GM23248 (cell line): ENCODE results near the gene FBXW4.

Source experiments
- EZH2 ChIP-seq: fragments of 200-600 bp; sonication (generic); IDR thresholded peaks from 2 replicates; pipeline ENCODE4 v1.6.1; 2018; ENCODE audit warnings: antibody characterized with exemption, mild to moderate bottlenecking; ENCODE audit not compliant: insufficient read depth, poor library complexity, severe bottlenecking
- EZH2phosphoT487 ChIP-seq: fragments of 200-600 bp; sonication (generic); IDR thresholded peaks from 2 replicates; pipeline ENCODE4 v1.6.1; 2018; ENCODE audit warnings: antibody characterized with exemption, moderate library complexity, mild to moderate bottlenecking, low read depth; ENCODE audit not compliant: insufficient read depth

DNA sequence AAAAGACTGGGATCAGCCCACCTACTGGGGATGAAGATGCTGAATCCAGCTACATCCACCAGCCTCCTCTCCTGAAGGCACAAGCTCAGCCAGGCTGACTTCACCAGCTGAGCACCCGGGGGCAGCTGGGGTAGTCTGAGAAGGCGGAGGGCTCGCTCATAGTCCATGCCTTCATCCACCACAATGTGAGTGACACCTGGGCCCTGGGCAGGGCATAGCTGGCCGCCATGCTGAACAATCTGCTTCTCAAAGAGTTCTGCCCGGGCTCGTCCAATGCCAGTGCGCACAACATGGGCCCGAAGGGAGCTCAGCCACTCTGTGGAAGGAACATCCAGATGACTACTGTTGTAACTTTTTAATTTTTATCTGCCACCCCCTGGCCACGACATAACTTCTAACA, 109.1 kb downstream of the FBXW4 start:
- no peak for TF ChIP-seq EZH2
- TF ChIP-seq EZH2phosphoT487 = no peak
